Measurements from ENCODE around the gene PRKCH. TPM values are rescaled to one million over a fixed set of nuclear protein-coding genes. Genes with fewer than 3 reads are reported as not detected.

PRKCH gene
- total and polyA plus RNA-seq, 2 donors (not counting 3 experiments of a cell fraction or from before 2014, with no cell fraction given): 97.7 to 103 TPM

DNA sequence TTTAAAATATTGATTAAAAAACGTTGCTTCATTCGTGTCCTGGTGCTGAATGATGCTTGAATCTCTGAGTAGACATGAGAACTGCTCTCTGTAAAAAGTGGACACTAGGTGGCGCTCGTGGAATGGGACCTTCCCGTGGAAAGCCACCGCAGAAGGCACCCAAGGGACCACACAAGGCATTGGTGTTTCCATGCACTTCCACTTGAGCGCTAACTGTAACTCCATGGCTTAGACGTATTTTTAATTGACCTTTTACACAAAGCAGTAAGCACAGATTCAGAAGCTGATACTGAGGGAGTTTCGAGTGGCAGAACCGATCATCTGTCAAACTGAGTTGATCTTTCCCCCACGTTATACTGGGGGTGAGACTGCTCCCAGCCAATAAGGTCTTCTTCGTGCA lies 135.3 kb downstream of the PRKCH start:
- ChIA-PET CTCF (no interaction called here), POLR2A (no interaction called here)
- Histone ChIP-seq H3K36me3 (ENCODE audit: control insufficient read depth in 2 of 2, extremely low read depth in 1 of 2, insufficient read depth in 2 of 2, low read length in 2 of 2) (peaks cover 26 to 38% of the 10 kb centered on the region in 2 experiments), H3K79me2 (ENCODE audit: control insufficient read depth, insufficient read depth, low read length) (no peaks in the 10 kb centered on the region), H3K27ac (ENCODE audit: insufficient read depth, low read depth, low read length) (no peak overlapping the region), H3K4me3 (replicated peaks in 1 of 3; ENCODE audit: insufficient read depth in 1 of 3, low read depth in 1 of 3, low read length in 3 of 3) (no peak overlapping the region), H3K4me2 (ENCODE audit: insufficient read depth, low read length) (no peak overlapping the region), H3K9me3 (replicated peaks; ENCODE audit: control insufficient read depth, insufficient read depth, low read length) (no peaks in the 10 kb centered on the region), H3K27me3 (ENCODE audit: control insufficient read depth in 2 of 2, insufficient read depth in 2 of 2, low read length in 2 of 2) (no peaks in the 10 kb centered on the region), H2AFZ (ENCODE audit: low read depth, low read length) (no peak overlapping the region), H3K9me1 (replicated peaks; ENCODE audit: control insufficient read depth, extremely low read depth, insufficient read depth, low read length) (no peaks in the 10 kb centered on the region), H4K20me1 (replicated peaks; ENCODE audit: control insufficient read depth, extremely low read depth, insufficient read depth, low read length) (no peaks in the 10 kb centered on the region), H3K4me1 (ENCODE audit: control insufficient read depth, extremely low read depth, insufficient read depth, low read length) (peaks cover 22% of the 10 kb centered on the region), H3K9ac (replicated peaks; ENCODE audit: extremely low read depth, insufficient read depth, low read length) (no peak overlapping the region)
- TF ChIP-seq GATA2 (IDR thresholded peaks at IDR 0.05; ENCODE audit: insufficient read depth, insufficient read length, low read depth, low read length): no peak
- TF ChIP-seq POLR2A (IDR thresholded peaks at IDR 0.05; ENCODE audit: low read depth, low read length): no peak
- TF ChIP-seq FOS (IDR thresholded peaks at IDR 0.05; ENCODE audit: borderline replicate concordance, insufficient read depth, low read length): no peak
- TF ChIP-seq, protein P1, sequence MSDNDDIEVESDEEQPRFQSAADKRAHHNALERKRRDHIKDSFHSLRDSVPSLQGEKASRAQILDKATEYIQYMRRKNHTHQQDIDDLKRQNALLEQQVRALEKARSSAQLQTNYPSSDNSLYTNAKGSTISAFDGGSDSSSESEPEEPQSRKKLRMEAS (IDR thresholded peaks at IDR 0.05; ENCODE audit: insufficient read depth, insufficient read length): no peak
- TF ChIP-seq POLR2AphosphoS5 (IDR thresholded peaks at IDR 0.05; ENCODE audit: insufficient read depth, low read depth, low read length): no peak
- TF ChIP-seq, protein P2, sequence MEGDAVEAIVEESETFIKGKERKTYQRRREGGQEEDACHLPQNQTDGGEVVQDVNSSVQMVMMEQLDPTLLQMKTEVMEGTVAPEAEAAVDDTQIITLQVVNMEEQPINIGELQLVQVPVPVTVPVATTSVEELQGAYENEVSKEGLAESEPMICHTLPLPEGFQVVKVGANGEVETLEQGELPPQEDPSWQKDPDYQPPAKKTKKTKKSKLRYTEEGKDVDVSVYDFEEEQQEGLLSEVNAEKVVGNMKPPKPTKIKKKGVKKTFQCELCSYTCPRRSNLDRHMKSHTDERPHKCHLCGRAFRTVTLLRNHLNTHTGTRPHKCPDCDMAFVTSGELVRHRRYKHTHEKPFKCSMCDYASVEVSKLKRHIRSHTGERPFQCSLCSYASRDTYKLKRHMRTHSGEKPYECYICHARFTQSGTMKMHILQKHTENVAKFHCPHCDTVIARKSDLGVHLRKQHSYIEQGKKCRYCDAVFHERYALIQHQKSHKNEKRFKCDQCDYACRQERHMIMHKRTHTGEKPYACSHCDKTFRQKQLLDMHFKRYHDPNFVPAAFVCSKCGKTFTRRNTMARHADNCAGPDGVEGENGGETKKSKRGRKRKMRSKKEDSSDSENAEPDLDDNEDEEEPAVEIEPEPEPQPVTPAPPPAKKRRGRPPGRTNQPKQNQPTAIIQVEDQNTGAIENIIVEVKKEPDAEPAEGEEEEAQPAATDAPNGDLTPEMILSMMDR (IDR thresholded peaks at IDR 0.05; ENCODE audit: extremely low read depth in 1 of 2, insufficient read depth in 1 of 2, low read depth in 1 of 2, low read length in 2 of 2): peak; percentile 75 to 79
- TF ChIP-seq MYC (IDR thresholded peaks at IDR 0.05; ENCODE audit: low read depth, low read length): no peak
- no TSS peak for BruUV-seq (replicated peaks)
- peak; percentile 87 for FAIRE-seq
- dilution Hi-C loops (cut with MboI; ENCODE audit: extremely low pct_ligation_motif_present, low sequenced_read_pairs): loop anchor here (25.0 kb wide), 2 partner anchors 169 to 281 kb away; partner anchors contain the start of gene TMEM30B
- DNase-seq (ENCODE audit: low read depth, low spot score): peak; percentile 72
- intact Hi-C loops (cut with micrococcal nuclease): loop anchor here (1.0 to 2.0 kb wide), 6 partner anchors 36 to 671 kb away; no protein-coding TSS in a partner anchor
